ENCODE measurements around the gene CEACAM21.
"Not testable (repeated sequence)": the region's sequence is repeated elsewhere in the genome, so short reads cannot be mapped to it uniquely, and the experiment has no call there.

CEACAM21 gene

DNA sequence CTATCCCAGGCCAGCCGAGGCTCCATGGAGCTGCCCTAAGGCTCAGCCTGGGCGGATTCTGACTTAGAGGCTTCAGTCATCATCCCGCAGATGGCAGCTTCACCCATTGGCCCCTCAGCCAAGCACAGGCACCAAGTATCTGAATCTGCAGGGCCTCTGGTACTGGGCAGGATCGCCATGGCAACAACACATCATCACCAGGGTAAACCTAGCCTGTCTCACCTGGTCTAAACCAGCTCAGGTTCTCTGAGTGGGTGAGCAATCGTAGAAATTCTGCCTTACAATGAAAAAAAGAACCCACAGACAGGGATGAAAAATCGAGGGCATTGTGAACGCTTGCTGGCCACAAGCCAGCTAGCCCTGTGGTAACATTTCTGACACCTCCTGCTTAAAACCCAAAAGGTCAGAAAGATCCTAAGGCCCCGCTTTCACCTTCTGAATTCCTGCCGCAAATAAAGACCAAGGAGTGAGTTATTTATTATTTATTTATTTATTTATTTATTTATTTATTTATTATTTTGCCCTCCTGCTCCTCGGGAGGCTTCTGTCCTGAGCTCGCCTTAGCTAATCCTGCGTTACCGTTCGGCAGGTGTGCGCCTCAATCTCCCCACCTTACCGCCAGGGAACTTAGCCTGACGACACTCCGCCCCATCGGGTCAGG is 12.0 kb upstream of the CEACAM21 start:
- Mint-ChIP-seq H3K4me1 (ENCODE audit: low read depth) (peaks cover 54% of the 10 kb centered on the region), H3K36me3 (ENCODE audit: low read depth) (peaks cover 55% of the 10 kb centered on the region), H3K27me3 (ENCODE audit: low read depth) (peaks cover 13% of the 10 kb centered on the region), H3K9me3 (no peaks in the 10 kb centered on the region), H3K27ac (peak overlapping the region; percentile 21), H3K4me3 (peak overlapping the region; percentile 50)
- DNase-seq (ENCODE audit: low spot score) = no peak

DNA sequence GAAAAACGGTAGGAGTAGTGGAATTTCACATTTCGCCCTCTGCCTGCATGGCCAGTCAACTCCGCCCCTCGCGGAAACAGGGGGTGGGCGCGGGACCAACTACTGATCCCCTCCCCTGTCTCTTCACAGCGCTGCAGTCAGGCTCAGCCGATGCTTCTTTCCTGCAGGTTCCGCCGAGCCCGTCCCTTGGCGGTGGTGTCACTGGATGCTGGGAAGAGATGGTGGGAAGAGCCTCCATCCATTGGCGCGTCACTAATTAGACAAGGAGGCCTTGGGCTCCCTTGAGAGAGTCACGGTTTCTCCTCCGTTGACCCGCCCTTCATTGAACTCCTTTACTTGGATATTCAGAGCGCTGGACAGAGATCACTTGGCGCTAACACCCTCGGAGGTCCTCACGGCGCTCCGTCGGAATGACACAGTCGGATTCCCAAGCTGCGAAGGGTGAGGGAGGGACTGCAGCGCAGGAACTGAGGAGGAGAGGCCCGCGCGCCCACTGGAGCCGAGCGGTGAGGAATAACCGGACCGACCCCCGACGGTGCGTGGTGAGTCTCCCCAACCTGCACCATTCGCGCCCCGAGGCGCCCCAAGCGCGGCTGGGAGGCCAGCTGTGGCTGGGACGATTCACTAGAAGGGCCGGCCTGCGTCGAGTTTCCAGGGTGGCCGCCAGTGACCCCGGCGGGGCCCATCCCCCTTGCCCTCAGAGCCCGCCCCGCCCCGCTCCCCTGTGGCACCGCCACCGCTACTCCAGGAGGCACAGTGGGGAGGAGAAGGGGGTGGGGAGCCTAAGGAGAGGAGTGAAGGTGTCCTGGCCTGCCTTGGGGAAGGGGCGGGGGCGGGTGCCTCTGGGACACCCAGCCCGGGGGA is 11.2 kb upstream of the CEACAM21 start:
- Mint-ChIP-seq H3K9me3 (no peaks in the 10 kb centered on the region), H3K27ac (no peak overlapping the region), H3K4me1 (ENCODE audit: low read depth) (peaks cover 48% of the 10 kb centered on the region), H3K4me3 (peak overlapping the region; percentile 50), H3K27me3 (ENCODE audit: low read depth) (peaks cover 13% of the 10 kb centered on the region), H3K36me3 (ENCODE audit: low read depth) (peaks cover 55% of the 10 kb centered on the region)
- no peak for DNase-seq (ENCODE audit: low spot score)

DNA sequence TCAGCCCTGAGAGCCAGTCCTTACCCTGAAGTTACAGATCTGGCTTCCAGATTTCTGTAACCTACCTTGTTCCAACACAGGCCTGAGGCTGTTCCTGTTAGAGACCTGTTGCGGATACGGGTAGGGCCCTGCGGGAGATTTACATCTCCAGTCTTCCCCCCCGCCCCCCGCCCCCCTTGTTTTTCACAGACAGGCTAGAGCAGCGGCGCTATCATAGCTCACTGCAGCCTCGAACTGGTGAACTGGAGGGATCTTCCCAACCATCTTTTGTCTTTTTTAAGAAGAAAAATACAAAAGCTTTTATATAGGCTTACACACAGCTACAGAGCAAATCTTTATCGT is 10.6 kb upstream of the CEACAM21 start:
- Mint-ChIP-seq H3K9me3 (no peaks in the 10 kb centered on the region), H3K27ac (no peak overlapping the region), H3K4me1 (ENCODE audit: low read depth) (peaks cover 46% of the 10 kb centered on the region), H3K36me3 (ENCODE audit: low read depth) (peaks cover 52% of the 10 kb centered on the region), H3K27me3 (ENCODE audit: low read depth) (peaks cover 13% of the 10 kb centered on the region), H3K4me3 (no peak overlapping the region)
- no peak for DNase-seq (ENCODE audit: low spot score)

DNA sequence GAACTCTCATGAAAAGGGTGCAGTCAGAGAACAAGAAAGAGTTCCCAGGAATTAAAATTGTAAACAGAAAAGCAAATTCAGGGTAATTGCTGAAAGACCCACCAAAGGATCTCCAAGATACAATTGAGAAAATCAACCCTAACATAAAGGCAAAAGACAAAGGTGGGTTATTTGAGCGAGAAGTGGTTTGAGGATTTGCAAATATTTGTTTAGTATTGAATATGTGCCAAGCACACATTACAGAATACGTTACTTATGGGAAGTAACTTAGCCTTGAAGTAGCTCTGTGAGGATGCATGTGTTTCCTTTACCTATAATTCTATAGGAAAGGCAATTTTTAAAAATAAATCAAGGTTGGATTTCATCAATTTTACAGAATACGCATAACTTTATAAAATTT is 10.0 kb upstream of the CEACAM21 start:
- Mint-ChIP-seq H3K9me3 (no peaks in the 10 kb centered on the region), H3K4me3 (no peak overlapping the region)
- DNase-seq (ENCODE audit: low spot score) = no peak

DNA sequence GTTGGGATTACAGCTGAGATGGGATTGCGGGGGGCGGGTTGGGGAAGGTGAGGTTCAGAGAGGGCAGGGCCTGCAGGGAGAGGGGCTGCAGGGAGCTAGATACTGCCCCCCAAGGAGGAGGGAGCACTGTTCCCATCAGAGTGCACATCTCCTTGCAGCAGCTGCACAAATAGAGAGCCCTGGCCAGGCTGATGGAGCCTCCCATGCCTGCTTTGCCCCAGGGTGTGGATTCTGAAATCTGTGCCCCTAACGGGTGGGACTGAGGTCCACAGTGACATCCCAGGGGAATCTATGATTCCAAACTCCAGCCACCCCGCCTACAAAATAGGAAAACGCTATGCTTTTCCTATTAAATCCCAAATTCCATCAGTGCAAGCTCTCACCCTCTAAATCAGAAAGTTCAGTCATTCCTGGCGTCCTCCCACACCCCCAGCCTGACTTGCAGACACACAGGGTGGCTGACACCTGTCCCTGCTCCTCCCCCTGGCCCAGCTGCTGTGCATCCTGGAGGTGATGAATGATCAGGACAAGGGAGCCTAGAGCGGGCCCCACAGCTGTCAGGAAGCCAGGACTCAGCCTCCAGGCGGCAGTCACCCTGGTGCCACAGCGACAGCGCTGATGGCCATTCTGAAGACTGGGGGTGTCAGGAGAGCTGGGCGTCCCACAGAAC is 6.3 kb upstream of the CEACAM21 start:
- Mint-ChIP-seq H3K9me3 (no peaks in the 10 kb centered on the region), H3K36me3 (ENCODE audit: low read depth) (peaks cover 39% of the 10 kb centered on the region), H3K27me3 (ENCODE audit: low read depth) (peaks cover 5% of the 10 kb centered on the region), H3K4me3 (no peak overlapping the region), H3K4me1 (ENCODE audit: low read depth) (peaks cover 21% of the 10 kb centered on the region), H3K27ac (no peak overlapping the region)
- no peak for DNase-seq (ENCODE audit: low spot score)

More for the DNA sequence above, 10.0 kb upstream of the CEACAM21 start:
- Mint-ChIP-seq H3K27me3 (ENCODE audit: low read depth) (peaks cover 13% of the 10 kb centered on the region), H3K4me1 (ENCODE audit: low read depth) (peaks cover 46% of the 10 kb centered on the region), H3K27ac (no peak overlapping the region), H3K36me3 (ENCODE audit: low read depth) (peaks cover 50% of the 10 kb centered on the region)

DNA sequence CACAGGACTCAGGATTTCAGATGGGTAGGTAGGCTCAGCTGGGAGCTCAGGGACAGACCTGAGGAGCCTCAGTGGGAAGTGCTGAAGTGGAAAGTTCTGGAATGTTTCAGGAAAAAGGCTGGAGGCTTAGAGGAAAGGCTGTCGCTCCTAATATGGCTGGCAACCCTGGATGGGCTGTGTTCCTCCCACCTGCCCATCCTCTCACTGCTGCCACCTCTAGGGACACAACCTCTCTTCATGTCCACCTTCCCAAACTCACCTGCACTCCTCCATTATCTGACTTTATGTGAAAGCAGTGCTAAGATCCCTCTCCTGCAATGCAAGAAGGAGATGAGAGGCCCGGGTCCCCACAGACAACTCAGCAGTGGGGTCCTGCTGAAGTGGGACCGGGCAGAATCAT is 5.8 kb upstream of the CEACAM21 start:
- H3K4me1 Mint-ChIP-seq (ENCODE audit: low read depth) = peaks cover 22% of the 10 kb centered on the region
- H3K4me3 Mint-ChIP-seq = no peak overlapping the region
- no peaks in the 10 kb centered on the region for H3K9me3 Mint-ChIP-seq
- H3K36me3 Mint-ChIP-seq (ENCODE audit: low read depth) = peaks cover 39% of the 10 kb centered on the region
- H3K27me3 Mint-ChIP-seq (ENCODE audit: low read depth) = peaks cover 4% of the 10 kb centered on the region
- no peak for DNase-seq (ENCODE audit: low spot score)
- peak overlapping the region; percentile 5 for H3K27ac Mint-ChIP-seq

DNA sequence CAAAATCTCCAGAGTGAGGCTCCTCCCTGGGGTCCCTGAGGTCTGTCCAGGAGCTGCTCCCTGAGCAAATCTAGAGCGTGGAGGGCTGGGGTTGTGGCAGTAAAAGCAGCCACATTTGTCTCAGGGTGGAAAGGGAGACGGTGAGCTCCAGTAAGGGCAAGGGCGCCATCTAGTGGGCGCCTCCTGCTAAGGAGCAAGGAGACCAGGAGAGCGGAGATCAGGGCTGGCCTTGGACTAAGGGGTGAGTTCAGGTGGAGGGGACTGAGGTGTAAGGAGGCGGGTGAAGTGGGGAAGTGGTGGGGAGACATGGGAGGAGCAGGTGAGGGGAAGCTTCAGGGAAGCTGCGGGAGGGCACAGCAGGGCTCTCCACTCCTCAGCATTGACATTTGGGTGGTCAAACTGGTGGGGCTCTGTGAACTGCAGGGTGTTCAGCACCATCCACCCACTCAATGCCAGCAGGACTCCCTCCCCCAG is 5.3 kb upstream of the CEACAM21 start:
- peak; percentile 71 for DNase-seq (ENCODE audit: low spot score)
- peaks cover 2% of the 10 kb centered on the region for H3K27me3 Mint-ChIP-seq (ENCODE audit: low read depth)
- H3K27ac Mint-ChIP-seq = peak overlapping the region; percentile 5
- H3K4me1 Mint-ChIP-seq (ENCODE audit: low read depth) = peaks cover 26% of the 10 kb centered on the region
- H3K9me3 Mint-ChIP-seq = no peaks in the 10 kb centered on the region
- H3K4me3 Mint-ChIP-seq = no peak overlapping the region
- H3K36me3 Mint-ChIP-seq (ENCODE audit: low read depth) = peaks cover 37% of the 10 kb centered on the region

DNA sequence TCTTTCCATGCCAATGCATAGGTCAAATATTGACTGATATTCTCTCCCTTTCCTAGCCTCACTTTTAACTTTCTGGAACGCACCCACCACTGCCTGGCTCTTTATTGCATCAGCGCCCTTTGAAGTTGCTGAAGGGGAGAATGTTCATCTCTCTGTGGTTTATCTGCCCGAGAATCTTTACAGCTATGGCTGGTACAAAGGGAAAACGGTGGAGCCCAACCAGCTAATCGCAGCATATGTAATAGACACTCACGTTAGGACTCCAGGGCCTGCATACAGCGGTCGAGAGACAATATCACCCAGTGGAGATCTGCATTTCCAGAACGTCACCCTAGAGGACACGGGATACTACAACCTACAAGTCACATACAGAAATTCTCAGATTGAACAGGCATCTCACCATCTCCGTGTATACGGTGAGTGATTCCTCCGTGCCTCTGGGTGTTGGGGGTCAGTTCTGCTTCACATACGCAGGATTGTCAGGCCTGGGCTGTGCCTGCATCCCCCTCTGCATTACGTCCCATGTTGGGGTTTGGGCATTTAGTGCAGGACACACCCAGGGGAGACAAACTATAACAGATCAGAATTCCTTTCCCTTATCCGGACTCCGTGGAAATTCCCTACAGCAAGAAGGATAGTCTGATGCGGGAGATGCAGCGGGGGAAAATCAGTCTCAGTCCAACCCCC is 1.3 kb downstream of the CEACAM21 start:
- H3K9me3 Mint-ChIP-seq = peaks cover 23% of the 10 kb centered on the region
- H3K27me3 Mint-ChIP-seq (ENCODE audit: low read depth) = no peaks in the 10 kb centered on the region
- peaks cover 60% of the 10 kb centered on the region for H3K36me3 Mint-ChIP-seq (ENCODE audit: low read depth)
- H3K4me3 Mint-ChIP-seq = no peak overlapping the region
- H3K4me1 Mint-ChIP-seq (ENCODE audit: low read depth) = peaks cover 23% of the 10 kb centered on the region
- H3K27ac Mint-ChIP-seq = peak overlapping the region; percentile 35
- DNase-seq (ENCODE audit: low spot score) = no peak

DNA sequence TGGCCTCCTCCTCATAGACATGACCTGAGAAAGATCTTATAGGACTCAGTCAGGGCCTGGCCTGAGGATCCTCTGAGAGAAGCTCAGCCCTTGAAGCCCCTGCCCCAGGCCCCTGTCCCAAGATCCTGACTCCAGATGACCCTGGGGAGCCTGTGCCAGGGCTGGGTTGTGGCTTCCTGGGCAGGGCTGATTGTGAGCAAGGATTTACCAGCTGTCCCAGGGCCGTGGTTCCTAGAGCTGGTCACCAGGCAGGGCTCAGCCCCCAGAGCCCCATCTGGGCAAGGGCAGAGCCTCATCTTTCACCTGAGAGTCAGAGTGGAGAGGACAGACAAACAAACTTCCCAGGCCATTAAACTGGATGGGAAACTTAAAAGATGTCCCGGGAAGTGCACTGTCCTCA is 1.9 kb downstream of the CEACAM21 start:
- Mint-ChIP-seq H3K27ac (no peak overlapping the region), H3K4me3 (no peak overlapping the region), H3K27me3 (ENCODE audit: low read depth) (no peaks in the 10 kb centered on the region), H3K4me1 (ENCODE audit: low read depth) (peaks cover 23% of the 10 kb centered on the region), H3K9me3 (peaks cover 29% of the 10 kb centered on the region), H3K36me3 (ENCODE audit: low read depth) (peaks cover 62% of the 10 kb centered on the region)
- DNase-seq (ENCODE audit: low spot score) = no peak

DNA sequence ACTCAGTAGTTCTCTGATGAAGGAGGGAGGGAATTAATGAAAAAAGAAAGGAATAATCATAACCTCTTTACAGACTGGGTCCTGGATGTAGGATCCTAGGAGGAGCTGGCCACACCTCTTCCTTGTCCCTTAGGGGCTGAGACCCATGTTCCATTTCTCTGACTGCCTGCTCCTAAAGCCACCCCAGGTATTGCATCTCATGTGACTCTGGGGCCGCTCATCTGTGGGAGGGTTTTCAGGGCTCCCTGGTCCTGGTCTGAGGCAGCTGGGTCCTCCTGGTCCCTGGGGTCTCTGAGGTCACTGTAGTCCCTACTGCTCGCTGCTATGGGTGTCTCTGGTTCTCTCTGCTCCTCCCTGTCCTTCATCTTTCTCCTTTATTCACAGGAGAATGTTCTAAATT is 2.9 kb downstream of the CEACAM21 start:
- Mint-ChIP-seq H3K27me3 (ENCODE audit: low read depth) (no peaks in the 10 kb centered on the region), H3K4me3 (no peak overlapping the region), H3K27ac (no peak overlapping the region), H3K4me1 (ENCODE audit: low read depth) (peaks cover 23% of the 10 kb centered on the region), H3K36me3 (ENCODE audit: low read depth) (peaks cover 69% of the 10 kb centered on the region), H3K9me3 (peaks cover 32% of the 10 kb centered on the region)
- no peak for DNase-seq (ENCODE audit: low spot score)

DNA sequence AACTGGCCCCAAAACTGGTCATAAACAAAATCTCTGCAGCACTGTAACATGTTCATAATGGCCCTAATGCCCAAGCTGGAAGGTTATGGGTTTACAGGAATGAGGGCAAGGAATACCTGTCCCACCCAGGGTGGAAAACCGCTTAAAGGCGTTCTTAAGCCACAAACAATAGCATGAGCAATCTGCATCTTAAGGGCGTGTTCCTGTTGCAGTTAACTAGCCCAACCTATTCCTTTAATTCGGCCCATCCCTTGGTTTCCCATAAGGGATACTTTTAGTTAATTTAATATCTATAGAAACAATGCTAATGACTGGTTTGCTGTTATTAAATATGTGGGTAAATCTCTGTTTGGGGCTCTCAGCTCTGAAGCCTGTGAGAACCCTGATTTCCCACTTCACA is 5.1 kb downstream of the CEACAM21 start:
- H3K36me3 Mint-ChIP-seq (ENCODE audit: low read depth) = peaks cover 77% of the 10 kb centered on the region
- H3K4me1 Mint-ChIP-seq (ENCODE audit: low read depth) = peaks cover 12% of the 10 kb centered on the region
- peaks cover 32% of the 10 kb centered on the region for H3K9me3 Mint-ChIP-seq
- not testable (repeated sequence) for H3K27ac Mint-ChIP-seq; DNase-seq (ENCODE audit: low spot score); H3K27me3 Mint-ChIP-seq (ENCODE audit: low read depth); H3K4me3 Mint-ChIP-seq

DNA sequence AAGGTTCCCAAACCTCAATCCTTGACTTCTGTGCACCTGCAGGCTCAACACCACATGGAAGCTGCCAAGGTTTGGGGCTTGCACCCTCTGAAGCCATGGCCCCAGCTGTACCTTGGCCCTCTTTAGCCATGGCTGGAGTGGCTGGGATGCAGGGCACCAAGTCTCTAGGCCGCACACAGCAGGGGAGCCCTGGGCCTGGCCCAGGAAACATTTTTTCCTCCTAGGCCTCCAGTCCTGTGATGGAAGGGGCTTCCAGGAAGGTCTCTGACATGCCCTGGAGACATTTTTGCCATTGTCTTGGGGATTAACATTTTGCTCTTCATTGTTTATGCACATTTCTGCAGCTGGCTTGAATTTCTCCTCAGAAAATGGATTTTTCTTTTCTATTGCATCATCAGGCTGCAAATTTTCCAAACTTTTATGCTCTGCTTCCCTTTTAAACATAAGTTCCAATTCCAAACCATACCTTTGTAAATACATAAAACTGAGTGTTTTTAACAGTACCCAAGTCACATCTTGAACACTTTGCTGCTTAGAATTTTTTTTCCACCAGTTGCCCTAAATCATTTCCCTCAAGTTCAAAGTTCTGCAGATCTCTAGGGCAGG is 6.7 kb downstream of the CEACAM21 start:
- not testable (repeated sequence) for H3K4me1 Mint-ChIP-seq (ENCODE audit: low read depth); H3K27me3 Mint-ChIP-seq (ENCODE audit: low read depth); H3K4me3 Mint-ChIP-seq; DNase-seq (ENCODE audit: low spot score); H3K27ac Mint-ChIP-seq
- H3K36me3 Mint-ChIP-seq (ENCODE audit: low read depth) = peaks cover 70% of the 10 kb centered on the region
- H3K9me3 Mint-ChIP-seq = peaks cover 32% of the 10 kb centered on the region

DNA sequence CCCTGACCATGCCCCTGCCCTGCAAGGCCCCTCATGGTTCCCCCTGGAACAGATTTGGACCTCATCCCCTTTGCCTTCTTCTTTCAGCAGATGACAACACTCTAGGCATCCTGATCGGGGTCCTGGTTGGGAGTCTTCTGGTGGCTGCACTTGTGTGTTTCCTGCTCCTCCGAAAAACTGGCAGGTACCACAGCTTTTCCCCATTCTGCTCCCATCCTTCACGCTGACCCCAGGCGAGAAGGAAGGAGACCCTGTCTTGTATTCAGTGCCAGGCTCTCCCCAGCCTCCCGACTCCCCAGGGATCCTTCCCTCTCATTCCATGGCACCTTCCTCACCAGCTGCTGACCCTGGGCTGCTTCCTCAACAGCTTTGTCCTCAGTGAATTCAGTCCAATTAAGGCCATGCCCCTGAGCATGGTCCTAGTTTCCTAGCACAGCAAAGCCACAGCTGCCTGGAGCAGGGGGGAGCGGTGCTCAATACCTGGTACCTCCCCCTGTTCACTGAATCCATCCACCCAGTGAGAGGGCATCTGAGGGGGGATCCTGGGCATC is 8.4 kb downstream of the CEACAM21 start:
- H3K27ac Mint-ChIP-seq = no peak overlapping the region
- no peaks in the 10 kb centered on the region for H3K27me3 Mint-ChIP-seq (ENCODE audit: low read depth)
- no peaks in the 10 kb centered on the region for H3K4me1 Mint-ChIP-seq (ENCODE audit: low read depth)
- no peak for DNase-seq (ENCODE audit: low spot score)
- H3K36me3 Mint-ChIP-seq (ENCODE audit: low read depth) = peaks cover 67% of the 10 kb centered on the region
- H3K4me3 Mint-ChIP-seq = no peak overlapping the region
- peaks cover 32% of the 10 kb centered on the region for H3K9me3 Mint-ChIP-seq
